K562 (cell line): ENCODE results near the gene BCL7B. TPM values are rescaled to one million over a fixed set of nuclear protein-coding genes. Genes with fewer than 3 reads are reported as not detected.

Experiments
- ARID4B ChIP-seq: sonication (generic); formaldehyde crosslinking; IDR thresholded peaks from 2 replicates; pipeline ENCODE4 v1.8.0; 2022; ENCODE audit warnings: mild to moderate bottlenecking, missing genetic modification reagents
- CBX1 ChIP-seq: sonication (generic); IDR thresholded peaks from 2 replicates; pipeline ENCODE4 v1.6.1; 2016; ENCODE audit warnings: antibody characterized with exemption, low read depth, mild to moderate bottlenecking
- CCAR2 ChIP-seq: fragments of 200-400 bp; formaldehyde crosslinking; IDR thresholded peaks from 2 replicates; pipeline ENCODE4 v1.6.1; 2017; ENCODE audit warnings: mild to moderate bottlenecking, low read depth, low read length
- CEBPB ChIP-seq: fragments of 450-650 bp; IDR thresholded peaks from 2 replicates; pipeline ENCODE4 v1.6.1; 2016; ENCODE audit warnings: missing genetic modification characterization, missing compliant biosample characterization
- CREM ChIP-seq: IDR thresholded peaks from 2 replicates; pipeline ENCODE4 v1.6.1; 2014; ENCODE audit warnings: antibody characterized with exemption, low read depth
- FOXJ2 ChIP-seq: fragments of 200-800 bp; sonication (Bioruptor generic); IDR thresholded peaks from 2 replicates; pipeline ENCODE4 v1.6.1; 2016; ENCODE audit warnings: missing genetic modification characterization, missing compliant biosample characterization
- FOXK2 ChIP-seq, 2 experiments: fragments of 450-650 bp; IDR thresholded peaks in 1 of 2; conservative IDR thresholded peaks in 1 of 2; 2 replicates each; pipeline ENCODE4 v1.6.1; 2016; ENCODE audit warnings: low read depth in 2 of 2, mild to moderate bottlenecking in 1 of 2
- HNRNPK ChIP-seq: fragments of 200-400 bp; formaldehyde crosslinking; IDR thresholded peaks from one replicate; pipeline ENCODE4 v1.6.1; 2018; ENCODE audit warnings: mild to moderate bottlenecking, low read depth, low read length; ENCODE audit not compliant: poor library complexity, severe bottlenecking
- KLF10 ChIP-seq: fragments of 250-450 bp; sonication (Bioruptor Pico); IDR thresholded peaks from 2 replicates; pipeline ENCODE4 v1.6.1; 2021; ENCODE audit warnings: matching md5 sums
- MEIS2 ChIP-seq: fragments of 450-650 bp; IDR thresholded peaks from 2 replicates; pipeline ENCODE4 v1.6.1; 2014; ENCODE audit warnings: mild to moderate bottlenecking; ENCODE audit not compliant: partially characterized antibody
- MTA1 ChIP-seq: fragments of 450-650 bp; IDR thresholded peaks from 2 replicates; pipeline ENCODE4 v1.6.1; 2017; ENCODE audit warnings: borderline replicate concordance
- NCOA4 ChIP-seq: fragments of 450-650 bp; IDR thresholded peaks from 2 replicates; pipeline ENCODE4 v1.6.1; 2018; ENCODE audit warnings: mild to moderate bottlenecking; ENCODE audit not compliant: partially characterized antibody
- OTX1 ChIP-seq: fragments of 450-650 bp; formaldehyde crosslinking; IDR thresholded peaks from 2 replicates; pipeline ENCODE4 v1.4.0; 2022; ENCODE audit warnings: mild to moderate bottlenecking
- PTTG1 ChIP-seq: fragments of 450-650 bp; IDR thresholded peaks from 2 replicates; pipeline ENCODE4 v1.6.1; 2016; ENCODE audit warnings: low read depth, mild to moderate bottlenecking, missing genetic modification characterization, missing compliant biosample characterization
- SFPQ ChIP-seq: fragments of 200-400 bp; formaldehyde crosslinking; IDR thresholded peaks from 2 replicates; pipeline ENCODE4 v1.6.1; 2017; ENCODE audit warnings: mild to moderate bottlenecking, low read depth, low read length, moderate library complexity
- STAT5B ChIP-seq: fragments of 250-450 bp; sonication (Bioruptor Pico); IDR thresholded peaks from 2 replicates; pipeline ENCODE4 v1.8.0; 2021; ENCODE audit warnings: mild to moderate bottlenecking, inconsistent platforms
- TFAM ChIP-seq: fragments of 250-450 bp; sonication (Bioruptor Pico); conservative IDR thresholded peaks from 2 replicates; pipeline ENCODE4 v1.5.0; 2021; ENCODE audit warnings: mild to moderate bottlenecking, moderate library complexity
- ZNF143 ChIP-seq: sonication (generic); formaldehyde crosslinking; IDR thresholded peaks from 2 replicates; pipeline ENCODE4 v1.9.0; 2022; ENCODE audit warnings: mild to moderate bottlenecking, missing genetic modification reagents
- ZNF282 ChIP-seq: sonication (generic); formaldehyde crosslinking; IDR thresholded peaks from 2 replicates; pipeline ENCODE4 v1.8.1; 2023; ENCODE audit warnings: missing genetic modification reagents
- ZNF408 ChIP-seq: fragments of 250-450 bp; sonication (Bioruptor Pico); IDR thresholded peaks from 2 replicates; pipeline ENCODE4 v1.4.0; 2020; ENCODE audit warnings: low read depth, mild to moderate bottlenecking, moderate library complexity
- ZNF766 ChIP-seq: fragments of 200-800 bp; sonication (Bioruptor generic); conservative IDR thresholded peaks from 2 replicates; pipeline ENCODE4 v1.6.1; 2016; ENCODE audit warnings: missing genetic modification characterization, missing compliant biosample characterization
- ZZZ3 ChIP-seq: fragments of 450-650 bp; IDR thresholded peaks from 2 replicates; pipeline ENCODE4 v1.6.1; 2016; ENCODE audit warnings: antibody characterized with exemption, mild to moderate bottlenecking, moderate library complexity
- polyA plus RNA-seq, 8 experiments: library from polyadenylated mRNA; depleted of rRNA in 4 of 8; stranded (reverse) in 5 of 8; unstranded in 3 of 8; fragments of >200 nt; fragmentation: Nextera tagmentation in 2 of 8; fragmentation: Illumina TruSeq in 1 of 8; extraction: Ambion mirVana in 2 of 8; extraction: Trizol in 1 of 8; gene quantifications; 2 replicates each; pipeline versions ENCODE4 v1.2.1 to v1.2.3, GENCODE V29; 2011 to 2014; ENCODE audit warnings: inconsistent platforms in 1 of 8, missing spikeins in 1 of 8
- total RNA-seq, 7 experiments: library from RNA; depleted of rRNA in 6 of 7; stranded (reverse); fragments of >200 nt in 6 of 7; fragmentation: Illumina TruSeq in 2 of 7; extraction: Trizol in 2 of 7; gene quantifications; 2 replicates each; pipeline versions ENCODE4 v1.2.1 to v1.2.3, GENCODE V29; 2011 to 2021; ENCODE audit warnings: low replicate concordance in 1 of 7

Gene BCL7B
- total and polyA plus RNA-seq, 9 of the 15 experiments (the other 6 are each of a cell fraction or from before 2014, with no cell fraction given) = 10.0 to 73.2 (median 32.9) TPM

GRCh38 chr7:73577627-73578341 is 20.3 kb upstream of the BCL7B start (continued):
- TF ChIP-seq NCOA4 (no peak), OTX1 (CRISPR knock-in tag) (no peak), ZNF143 (CRISPR knock-in tag) (no peak), ZNF408 (CRISPR knock-in tag) (no peak), FOXJ2 (tag) (0 out of 2 replicates have a peak, but pooled peaks have one; percentile 30), MEIS2 (no peak), ARID4B (CRISPR knock-in tag) (peak; percentile 15; the same call in 1 of the 2 replicates), SFPQ (no peak), CBX1 (no peak), ZNF282 (CRISPR knock-in tag) (0 out of 2 replicates have a peak, but pooled peaks have one; percentile 26), ZNF766 (CRISPR knock-in tag) (0 out of 2 replicates have a peak, but pooled peaks have one; percentile 35), TFAM (CRISPR knock-in tag) (no peak), ZZZ3 (no peak), CEBPB (no peak), HNRNPK (no peak), CREM (0 out of 2 replicates have a peak, but pooled peaks have one; percentile 9), KLF10 (CRISPR knock-in tag) (no peak), STAT5B (CRISPR knock-in tag) (no peak), CCAR2 (no peak), FOXK2 (conservative IDR thresholded peaks at IDR 0.05 in 1 of 2, IDR thresholded peaks at IDR 0.05 in 1 of 2; ENCODE audit: low read depth in 2 of 2) (no peak), MTA1 (no peak), PTTG1 (no peak)
